HG03066 (cell line): Measurements from ENCODE around the gene ODF4.

Source experiments
- ATAC-seq: cut with Tn5 transposase; IDR thresholded peaks from one replicate; pipeline ENCODE4 v1.9.1; 2021; ENCODE audit warnings: low read depth; ENCODE audit not compliant: unreplicated experiment

The ODF4 gene, protein sequence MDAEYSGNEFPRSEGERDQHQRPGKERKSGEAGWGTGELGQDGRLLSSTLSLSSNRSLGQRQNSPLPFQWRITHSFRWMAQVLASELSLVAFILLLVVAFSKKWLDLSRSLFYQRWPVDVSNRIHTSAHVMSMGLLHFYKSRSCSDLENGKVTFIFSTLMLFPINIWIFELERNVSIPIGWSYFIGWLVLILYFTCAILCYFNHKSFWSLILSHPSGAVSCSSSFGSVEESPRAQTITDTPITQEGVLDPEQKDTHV

DNA sequence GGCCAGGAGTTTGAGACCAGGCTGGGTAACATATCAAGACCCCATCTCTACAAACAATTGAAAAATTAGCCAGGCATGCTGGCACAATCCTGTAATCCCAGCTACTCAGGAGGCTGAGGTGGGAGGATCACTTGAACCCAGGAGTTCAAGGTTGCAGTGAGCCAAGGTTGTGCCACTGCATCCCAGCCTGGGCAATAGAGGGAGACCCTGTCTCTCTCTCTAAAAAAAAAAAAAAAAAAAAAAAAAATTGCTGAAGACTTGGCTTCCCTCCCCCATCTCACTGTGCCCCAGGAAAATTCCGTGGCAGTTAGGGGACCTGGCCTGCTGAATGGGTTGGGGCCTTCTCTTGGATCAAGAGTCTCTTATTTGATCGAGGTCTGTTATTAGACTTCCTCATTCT, at the start of gene ODF4:
Gene ODF4 (plus strand): TSS at position 301 of the 400 bp plus-strand sequence. CDS start 212 bp downstream, outside the sequence.
- no peak for ATAC-seq

DNA sequence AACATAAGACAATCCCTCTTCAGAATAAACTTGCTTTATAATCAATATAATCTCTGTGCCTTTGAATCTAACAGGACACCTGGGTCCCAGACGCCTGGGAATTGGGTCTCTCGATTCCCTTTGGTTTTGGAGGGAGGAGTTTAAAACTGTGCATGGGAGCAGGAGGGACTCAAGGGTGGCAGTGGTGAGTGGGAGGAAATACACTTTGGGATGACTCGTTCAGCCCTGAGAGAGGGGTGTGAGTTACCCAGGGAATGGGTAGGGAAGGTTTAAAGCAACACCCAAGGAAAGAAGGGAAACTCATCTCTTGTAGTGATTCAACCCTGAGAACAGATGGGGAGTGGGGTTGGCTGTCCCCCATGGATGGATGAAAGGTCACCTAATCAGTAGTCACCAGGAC, 49.6 kb upstream of the ODF4 start:
- ATAC-seq: no peak

DNA sequence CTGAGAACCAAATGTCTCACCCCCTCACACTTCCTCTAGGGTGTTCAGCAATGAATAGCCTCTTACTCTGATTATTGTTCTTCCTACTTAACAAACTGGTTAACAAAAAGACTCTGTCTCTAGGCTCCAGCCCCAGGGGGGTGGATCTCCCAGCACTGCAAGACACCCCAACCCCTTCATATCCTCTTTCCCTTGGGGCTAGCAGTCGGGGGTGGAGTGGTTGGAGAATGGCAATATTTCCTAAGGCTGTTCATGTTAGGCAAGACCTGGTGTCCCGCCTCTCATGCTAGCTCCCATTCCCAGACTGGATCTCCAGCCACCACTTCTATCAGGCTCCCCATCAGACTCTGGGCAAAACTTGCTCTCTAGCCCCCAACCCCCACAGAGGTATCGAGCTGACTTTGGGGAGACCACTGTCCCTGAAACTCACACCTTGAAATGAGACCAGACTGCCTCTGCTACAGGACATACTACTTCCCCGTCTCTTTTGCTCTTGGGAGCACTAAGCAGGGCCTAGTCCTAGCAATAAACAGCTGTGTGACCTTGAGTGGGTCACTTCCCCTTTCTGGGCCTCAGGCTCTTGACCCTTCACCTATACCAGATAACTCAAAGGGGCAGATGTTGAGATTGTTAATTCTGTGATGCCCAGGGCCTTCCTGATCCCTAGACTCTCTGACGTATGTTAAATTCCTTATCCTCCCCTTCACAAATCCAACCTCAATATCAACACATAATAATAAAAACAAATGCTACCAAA, 46.8 kb upstream of the ODF4 start:
- no peak for ATAC-seq

DNA sequence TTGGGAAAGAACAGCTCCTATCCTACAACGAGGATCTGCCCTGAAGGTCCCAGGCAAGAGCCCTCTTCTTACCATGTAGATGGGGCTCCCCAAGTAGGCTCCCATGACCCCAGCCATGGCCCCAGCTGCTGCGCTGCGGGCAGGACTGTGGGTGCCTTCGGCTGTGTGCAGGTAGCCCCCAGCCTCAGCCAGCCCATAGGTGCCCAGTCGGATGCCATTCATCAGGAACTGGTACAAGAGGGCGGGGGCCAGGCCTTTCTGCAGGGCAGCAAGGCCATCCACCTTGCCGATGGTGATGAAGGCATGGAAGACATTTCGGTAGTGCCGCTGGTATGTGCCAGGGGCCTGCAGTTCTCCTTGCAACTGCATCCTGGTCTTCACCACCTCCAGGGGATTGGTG, 45.3 kb upstream of the ODF4 start:
- no peak for ATAC-seq

DNA sequence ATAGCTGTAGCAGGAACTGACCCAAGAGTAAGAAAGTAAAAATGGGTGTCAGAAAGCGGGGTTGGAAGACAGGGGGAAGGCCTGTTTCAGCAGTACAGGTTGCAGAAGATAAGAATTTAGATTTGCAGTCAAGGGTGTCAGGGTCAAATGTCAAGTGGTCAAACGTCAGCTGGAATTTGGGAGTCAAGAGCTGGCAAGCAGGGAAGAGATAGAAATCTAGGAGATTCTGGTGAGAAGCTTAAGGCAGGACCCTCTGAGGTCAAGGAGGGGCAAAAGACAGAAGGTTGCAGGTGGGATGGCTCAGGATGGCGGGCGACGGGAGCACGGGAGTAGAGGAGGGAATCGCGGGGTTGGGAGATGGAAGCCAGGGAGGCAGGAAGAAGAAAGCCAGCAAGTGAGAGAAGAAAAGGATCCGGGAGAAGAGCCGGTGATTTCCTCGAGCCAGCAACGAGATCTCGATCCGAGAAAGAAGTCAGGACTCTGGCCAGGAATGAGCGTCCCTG, 44.8 kb upstream of the ODF4 start:
- ATAC-seq: no peak

DNA sequence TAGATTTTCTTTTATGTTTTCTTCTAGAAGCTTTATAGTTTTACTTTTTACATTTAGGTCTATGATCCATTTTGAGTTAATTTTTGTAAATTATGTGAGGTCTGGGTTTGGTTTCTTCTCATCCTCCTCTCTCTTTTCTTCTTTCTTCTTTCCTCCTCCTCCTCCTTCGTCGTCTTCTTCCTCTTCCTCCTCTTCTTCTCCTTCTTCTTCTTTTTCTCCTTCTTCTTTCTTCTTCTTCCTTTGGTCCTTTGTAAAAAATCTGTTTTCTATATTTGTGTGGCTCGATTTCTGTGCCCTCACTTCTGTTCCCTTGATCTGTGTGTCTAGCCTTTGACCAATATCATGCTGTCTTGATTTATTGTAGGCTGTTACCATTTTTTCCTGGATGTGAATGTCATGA, 39.4 kb upstream of the ODF4 start:
- no peak for ATAC-seq

DNA sequence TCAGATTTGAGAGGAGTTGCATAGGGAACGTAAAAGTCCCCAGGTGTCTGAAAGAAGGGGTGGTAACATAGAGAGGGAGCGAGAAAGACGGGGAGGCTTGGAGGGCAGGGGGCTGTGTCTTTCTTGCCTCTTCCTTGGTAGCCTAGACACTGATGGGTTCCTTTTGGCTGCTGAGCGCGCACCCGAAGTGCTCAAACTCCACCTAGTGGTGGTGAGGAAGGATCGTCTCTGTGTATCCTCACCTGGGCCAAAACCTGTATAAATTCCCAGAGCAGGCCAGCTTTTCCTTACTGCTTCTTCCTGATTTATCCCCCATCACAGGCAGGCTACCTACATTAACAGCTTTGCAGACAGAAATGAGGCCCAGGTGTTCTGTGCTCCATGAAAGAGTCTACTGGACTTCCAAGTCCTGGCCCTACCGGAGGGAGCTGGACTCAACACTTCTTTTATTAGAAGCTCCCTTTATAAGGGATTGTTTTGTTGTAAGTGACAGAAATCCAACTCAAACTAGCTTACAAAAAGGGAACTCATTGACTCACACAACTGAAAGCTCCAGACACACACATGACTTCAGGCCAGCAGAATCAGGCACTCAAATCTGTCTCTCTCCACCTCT, 38.9 kb upstream of the ODF4 start:
- ATAC-seq: no peak

DNA sequence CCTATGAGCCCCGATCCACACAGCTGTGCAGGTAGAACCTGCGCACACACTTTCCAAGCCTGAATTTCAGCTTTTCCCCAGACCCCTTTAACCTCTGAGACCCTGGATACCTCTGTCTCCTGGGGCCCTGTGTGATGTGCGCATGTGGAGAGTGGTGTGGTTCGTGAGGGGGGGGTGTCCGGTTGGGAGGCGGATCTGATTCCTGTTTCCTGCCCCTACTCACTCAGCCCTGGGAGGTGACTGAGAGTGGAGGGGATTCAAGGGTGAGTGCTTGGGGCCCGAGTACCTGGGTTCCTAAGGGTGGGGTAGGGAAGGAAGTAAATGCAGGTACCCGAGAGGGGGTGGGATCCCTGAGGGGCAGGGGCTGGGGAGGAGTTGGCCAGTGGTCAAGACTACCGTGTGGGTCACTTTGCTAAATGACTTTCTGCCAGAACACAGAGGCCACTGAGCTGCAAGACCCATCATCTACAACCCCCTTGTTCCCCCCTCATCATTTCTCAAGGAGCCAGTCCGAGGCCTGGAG, 29.0 kb upstream of the ODF4 start:
- no peak for ATAC-seq

DNA sequence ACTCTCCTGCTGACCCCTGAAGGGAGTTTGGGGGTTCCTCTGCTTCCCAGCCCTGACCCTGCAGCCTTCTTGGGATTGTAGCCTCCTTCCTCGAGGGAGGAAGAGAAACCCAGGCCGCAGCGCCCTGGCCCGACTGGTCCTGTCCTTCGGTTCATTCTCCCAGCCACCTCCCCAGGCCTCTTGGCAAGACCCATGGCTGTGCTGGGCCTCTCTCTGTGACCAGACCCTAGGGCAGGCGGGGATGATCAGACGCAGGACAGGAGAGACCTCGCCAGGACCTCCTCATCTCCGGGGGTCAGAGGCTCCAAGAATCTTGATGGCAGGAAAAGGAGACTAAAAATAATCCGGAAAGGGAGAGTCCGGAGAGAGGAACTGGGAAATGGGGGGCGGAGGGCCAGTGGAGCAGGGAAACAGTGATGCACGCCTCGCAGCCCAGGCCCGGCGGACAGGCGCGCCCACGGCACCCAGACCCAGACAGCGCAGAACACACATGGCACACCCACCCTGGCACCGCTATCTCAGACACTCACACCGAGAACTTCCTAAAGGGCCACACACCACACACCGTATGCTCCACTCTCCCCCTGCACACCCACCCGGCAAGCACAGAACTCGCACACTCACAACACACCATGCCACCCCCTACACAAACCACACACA, 28.4 kb upstream of the ODF4 start:
- ATAC-seq: no peak

DNA sequence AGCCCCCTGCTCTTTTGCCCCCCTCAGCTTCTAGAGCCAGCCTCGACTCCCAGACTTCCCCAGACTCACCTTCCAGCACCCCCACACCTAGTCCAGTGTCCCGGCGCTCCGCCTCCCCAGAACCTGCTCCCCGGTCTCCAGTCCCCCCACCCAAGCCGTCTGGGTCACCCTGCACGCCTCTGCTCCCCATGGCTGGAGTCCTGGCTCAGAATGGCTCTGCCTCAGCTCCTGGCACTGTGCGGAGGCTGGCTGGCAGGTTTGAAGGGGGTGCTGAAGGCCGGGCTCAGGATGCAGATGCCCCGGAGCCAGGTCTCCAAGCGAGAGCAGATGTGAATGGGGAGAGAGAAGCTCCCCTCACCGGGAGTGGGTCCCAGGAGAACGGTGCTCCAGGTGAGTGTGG, 27.4 kb upstream of the ODF4 start:
- no peak for ATAC-seq

DNA sequence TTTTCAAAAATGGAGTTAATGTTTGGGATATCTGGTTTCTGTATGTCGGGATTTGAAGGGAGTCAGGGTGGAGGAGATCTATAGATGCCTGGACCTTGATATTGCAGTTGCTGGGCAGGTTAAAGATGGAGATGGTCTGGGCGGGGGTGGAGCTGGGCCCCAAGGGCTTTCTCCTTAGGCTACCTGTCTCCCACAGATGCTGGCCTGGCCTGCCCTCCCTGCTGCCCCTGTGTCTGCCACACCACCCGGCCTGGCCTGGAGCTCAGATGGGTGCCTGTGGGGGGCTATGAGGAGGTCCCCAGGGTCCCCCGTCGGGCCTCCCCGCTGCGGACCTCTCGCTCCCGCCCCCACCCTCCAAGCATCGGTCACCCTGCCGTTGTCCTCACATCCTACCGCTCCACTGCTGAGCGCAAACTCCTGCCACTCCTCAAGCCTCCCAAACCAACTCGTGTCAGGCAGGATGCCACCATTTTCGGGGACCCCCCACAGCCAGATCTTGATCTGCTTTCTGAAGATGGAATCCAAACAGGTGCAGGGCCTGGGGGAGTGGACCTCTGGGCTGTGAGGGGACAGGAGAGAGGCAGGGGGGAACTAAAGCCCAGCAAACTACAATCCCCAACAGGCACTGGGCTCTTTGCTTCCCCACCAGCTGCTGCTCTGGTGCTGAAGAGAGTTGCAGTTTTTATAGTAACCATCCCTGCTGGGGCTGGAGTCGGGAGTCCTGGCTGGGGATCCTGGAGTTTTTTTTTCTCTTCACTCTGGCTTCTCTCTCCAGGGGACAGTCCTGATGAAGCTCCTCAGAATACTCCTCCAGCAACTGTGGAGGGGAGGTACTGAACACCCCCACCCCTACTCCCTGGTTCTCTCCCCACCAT, 26.7 kb upstream of the ODF4 start:
- no peak for ATAC-seq

DNA sequence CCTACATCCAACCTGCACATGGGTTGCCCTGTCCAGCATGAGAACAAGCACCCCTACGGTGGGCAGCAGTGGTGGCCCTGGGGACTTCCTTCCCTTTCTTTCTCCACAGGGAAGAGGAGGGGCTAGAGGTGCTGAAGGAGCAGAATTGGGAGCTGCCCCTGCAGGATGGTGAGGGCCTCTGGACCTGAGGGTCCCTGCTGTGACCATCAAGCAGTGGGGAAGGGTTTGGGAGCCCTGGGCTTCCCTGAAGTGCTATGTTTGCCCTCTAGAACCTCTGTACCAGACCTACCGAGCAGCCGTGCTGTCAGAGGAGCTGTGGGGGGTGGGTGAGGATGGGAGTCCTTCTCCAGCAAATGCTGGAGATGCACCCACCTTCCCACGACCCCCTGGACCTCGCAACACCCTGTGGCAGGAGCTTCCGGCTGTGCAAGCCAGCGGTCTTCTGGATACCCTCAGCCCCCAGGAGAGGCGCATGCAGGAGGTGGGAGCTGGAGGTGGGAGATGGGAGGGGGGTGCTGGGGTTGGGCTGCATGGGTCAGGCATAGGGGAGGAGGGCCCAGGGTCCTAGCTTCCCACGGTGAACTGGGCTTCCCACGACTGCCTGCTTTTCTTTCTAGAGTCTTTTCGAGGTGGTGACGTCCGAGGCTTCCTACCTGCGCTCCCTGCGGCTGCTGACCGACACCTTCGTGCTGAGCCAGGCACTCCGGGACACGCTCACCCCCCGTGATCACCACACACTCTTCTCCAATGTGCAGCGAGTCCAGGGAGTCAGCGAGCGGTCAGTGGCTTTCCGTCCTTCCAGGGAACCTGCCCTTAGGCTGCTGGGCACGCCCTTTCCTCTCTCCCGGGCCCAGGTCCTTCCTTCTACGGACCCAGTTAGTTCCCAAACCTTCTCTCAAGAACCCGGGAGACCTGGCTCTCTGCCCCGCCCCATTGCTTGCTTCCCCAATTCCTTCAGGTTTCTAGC, 24.6 kb upstream of the ODF4 start:
- ATAC-seq: no peak

DNA sequence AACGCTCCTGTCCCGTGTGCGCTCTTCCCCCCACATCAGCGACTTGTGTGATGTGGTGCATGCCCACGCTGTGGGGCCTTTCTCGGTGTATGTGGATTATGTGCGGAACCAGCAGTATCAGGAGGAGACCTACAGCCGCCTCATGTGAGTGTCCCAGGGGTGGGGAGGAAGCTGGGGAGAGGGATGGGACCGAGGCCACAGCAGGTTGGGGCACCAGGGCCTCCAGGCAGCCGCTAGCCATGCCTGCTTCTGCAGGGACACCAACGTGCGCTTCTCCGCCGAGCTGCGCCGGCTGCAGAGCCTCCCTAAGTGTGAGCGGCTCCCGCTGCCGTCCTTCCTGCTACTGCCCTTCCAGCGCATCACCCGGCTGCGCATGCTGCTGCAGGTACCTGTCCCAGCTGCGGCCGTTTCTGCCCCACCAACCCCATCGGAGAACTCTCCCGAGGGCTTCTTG, 23.8 kb upstream of the ODF4 start:
- ATAC-seq: no peak

DNA sequence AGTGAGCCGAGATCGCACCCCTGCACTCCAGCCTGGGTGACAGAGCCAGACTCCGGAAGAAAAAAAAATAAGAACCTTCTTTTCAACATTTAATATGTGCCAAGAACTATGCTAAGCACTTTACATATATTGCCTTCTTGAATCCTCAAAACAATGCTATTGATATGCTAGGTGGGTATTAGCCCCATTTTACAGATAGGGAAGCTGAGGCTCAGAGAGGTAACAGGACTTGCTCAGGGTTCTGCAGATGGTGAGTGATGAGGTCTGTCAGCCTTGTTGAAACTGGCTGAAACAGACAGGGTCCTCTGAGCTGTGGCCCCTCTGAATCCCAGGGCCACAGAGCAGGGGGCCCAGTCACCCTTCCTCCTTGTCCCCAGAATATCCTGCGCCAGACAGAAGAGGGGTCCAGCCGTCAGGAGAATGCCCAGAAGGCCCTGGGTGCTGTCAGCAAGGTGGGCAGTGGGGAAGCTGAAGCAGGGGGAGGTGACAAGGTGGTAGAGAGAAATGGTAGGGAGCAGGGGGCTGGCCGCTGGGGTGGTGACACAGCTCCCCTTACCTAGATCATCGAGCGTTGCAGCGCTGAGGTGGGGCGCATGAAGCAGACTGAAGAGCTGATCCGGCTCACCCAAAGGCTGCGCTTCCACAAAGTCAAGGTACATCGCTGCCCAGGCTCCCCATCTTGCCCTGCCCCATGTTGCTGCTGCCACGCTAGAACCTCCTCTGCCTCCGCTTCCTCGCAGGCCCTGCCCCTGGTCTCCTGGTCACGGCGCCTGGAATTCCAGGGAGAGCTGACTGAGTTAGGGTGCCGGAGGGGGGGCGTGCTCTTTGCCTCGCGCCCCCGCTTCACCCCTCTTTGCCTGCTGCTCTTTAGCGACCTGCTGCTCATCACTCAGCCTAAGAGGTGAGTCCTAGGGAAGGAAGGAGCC, 21.4 kb upstream of the ODF4 start:
- no peak for ATAC-seq

DNA sequence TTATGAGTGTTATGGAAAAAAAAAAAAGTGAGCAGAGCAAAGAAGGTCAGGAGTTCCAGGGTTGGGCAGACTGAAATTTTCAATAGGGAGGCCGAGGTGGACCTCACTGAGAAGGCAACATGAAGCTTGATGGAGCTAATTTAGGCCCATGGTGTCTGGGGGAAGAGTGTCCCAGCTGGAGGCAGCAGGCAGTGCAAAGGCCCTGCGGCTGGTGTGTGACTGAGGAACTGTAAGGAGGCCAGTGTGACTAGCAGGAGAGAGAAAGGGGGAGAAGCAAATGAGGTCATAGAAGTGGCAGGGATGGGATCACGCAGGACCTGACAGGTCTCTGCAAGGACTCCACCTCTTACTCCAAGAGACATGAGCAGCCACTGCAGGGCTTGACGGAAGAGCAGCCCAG, 19.4 kb upstream of the ODF4 start:
- no peak for ATAC-seq

DNA sequence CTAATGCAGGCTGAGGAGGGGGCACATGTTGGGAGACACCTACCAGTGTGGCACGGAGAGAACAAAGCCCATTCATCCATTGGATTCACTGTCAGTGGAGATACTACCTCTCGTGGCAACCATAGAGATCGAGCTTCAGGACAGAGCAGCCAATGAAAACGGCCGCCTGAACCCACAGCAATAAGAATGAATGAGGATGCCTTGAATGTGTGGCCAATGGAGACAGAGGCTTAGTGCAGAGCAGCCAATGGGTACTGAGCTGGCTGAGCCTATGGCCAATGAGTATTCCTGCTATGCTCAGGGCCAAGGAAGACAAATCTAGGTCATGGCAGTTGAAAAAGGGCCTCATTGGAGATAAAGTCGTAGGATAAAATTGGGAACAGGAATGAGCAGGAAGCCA, 18.6 kb upstream of the ODF4 start:
- ATAC-seq: no peak

DNA sequence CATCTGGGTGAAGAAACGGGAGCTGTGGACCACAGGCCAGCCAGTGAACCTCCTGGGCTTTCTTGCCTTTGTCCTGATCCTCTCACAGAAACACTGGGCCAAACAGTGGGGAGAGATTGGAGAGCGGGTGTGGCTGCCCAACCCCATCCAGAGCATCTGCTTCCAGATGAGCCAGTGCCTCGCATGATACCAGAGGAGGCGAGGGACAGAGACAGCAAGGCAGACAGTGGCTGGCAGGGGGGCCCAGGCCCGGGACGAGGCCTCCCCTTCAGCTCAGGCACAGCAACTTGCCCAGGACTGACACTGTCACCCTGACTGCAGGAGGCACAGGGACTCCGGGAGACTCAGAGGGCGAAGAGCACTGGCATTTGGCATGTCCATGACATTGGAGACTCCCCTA, 17.6 kb upstream of the ODF4 start:
- ATAC-seq: no peak

DNA sequence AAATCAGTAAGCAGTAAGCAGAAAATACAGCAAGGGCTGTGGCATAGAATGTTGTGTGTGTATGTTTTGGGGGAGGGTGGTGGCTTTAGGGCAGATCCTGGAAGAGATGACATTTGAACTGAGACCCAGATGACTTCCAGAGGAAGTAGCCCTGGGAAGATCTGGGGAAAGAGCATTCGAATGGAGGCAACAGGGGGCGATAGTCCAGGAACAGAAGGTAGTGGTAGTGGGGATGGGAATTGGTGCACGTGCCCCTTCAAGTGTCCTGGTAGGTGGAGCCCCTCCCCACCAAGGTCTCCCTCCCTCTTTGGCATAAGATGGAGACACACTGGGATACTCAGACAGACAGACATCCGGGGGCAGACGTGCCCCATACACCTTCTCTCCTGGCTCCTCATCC, 15.5 kb upstream of the ODF4 start:
- no peak for ATAC-seq
